ENCODE data around the gene ATOX1. TPM values are rescaled to one million over a fixed set of nuclear protein-coding genes. Genes with fewer than 3 reads are reported as not detected.

The ATOX1 gene
- total and polyA plus RNA-seq, 5 donors from 2014 or later: 19.6 to 98.3 (median 71.9) TPM

- peaks cover 15% of the 10 kb centered on the region for H3K36me3 Mint-ChIP-seq
- H3K27ac Mint-ChIP-seq: peak overlapping the region in 2 of 3 donors; percentile 74 to 90
- H3K4me1 Mint-ChIP-seq: peaks cover 21 to 53% (median 44%) of the 10 kb centered on the region in 4 donors
These were observed 8.3 kb downstream of the ATOX1 start for GRCh38 chr5:151750121-151750520.

GRCh38 chr5:151745071-151745705 lies 13.2 kb downstream of the ATOX1 start:
- peak overlapping the region; percentile 47 for H3K27ac ChIP-seq (ENCODE audit: insufficient read depth, low read length, poor library complexity, severe bottlenecking)
- H3K27ac Mint-ChIP-seq: peak overlapping the region; percentile 78 to 90 (median 86)

More at GRCh38 chr5:151750121-151750520, 8.3 kb downstream of the ATOX1 start:
- no peaks in the 10 kb centered on the region for H3K9me3 ChIP-seq (ENCODE audit: control insufficient read depth in 2 of 2, low read length in 2 of 2)
- ATAC-seq (ENCODE audit: low read depth in 2 of 2): no peak
- peak overlapping the region in 1 of 4 donors; percentile 46 for H3K4me3 Mint-ChIP-seq
- DNase-seq: no peak
- H3K4me1 ChIP-seq (ENCODE audit: control insufficient read depth, insufficient read depth, low read length, poor library complexity, severe bottlenecking): peaks cover 40% of the 10 kb centered on the region
- peaks cover 12% of the 10 kb centered on the region for H3K36me3 ChIP-seq (ENCODE audit: control insufficient read depth, insufficient read depth, low read length)
- H3K27me3 ChIP-seq (ENCODE audit: control insufficient read depth, insufficient read depth, low read length): no peaks in the 10 kb centered on the region
- peak overlapping the region; percentile 50 for H3K4me3 ChIP-seq (ENCODE audit: low read depth, low read length)
- H3K9me3 Mint-ChIP-seq: no peaks in the 10 kb centered on the region
- no peaks in the 10 kb centered on the region for H3K27me3 Mint-ChIP-seq
- peak overlapping the region; percentile 53 for H3K27ac ChIP-seq (ENCODE audit: insufficient read depth, low read length, poor library complexity, severe bottlenecking)

GRCh38 chr5:151743530-151743929 lies 14.9 kb downstream of the ATOX1 start:
- H3K4me3 Mint-ChIP-seq: no peak overlapping the region
- Histone ChIP-seq H3K27ac (ENCODE audit: insufficient read depth, low read length, poor library complexity, severe bottlenecking) (no peak overlapping the region), H3K9me3 (ENCODE audit: control insufficient read depth in 2 of 2, low read length in 2 of 2) (no peaks in the 10 kb centered on the region), H3K36me3 (ENCODE audit: control insufficient read depth, insufficient read depth, low read length) (peaks cover 22% of the 10 kb centered on the region), H3K4me1 (ENCODE audit: control insufficient read depth, insufficient read depth, low read length, poor library complexity, severe bottlenecking) (peaks cover 35% of the 10 kb centered on the region), H3K4me3 (ENCODE audit: low read depth, low read length) (no peak overlapping the region), H3K27me3 (ENCODE audit: control insufficient read depth, insufficient read depth, low read length) (no peaks in the 10 kb centered on the region)
- no peaks in the 10 kb centered on the region for H3K27me3 Mint-ChIP-seq
- DNase-seq (no peak), ATAC-seq (ENCODE audit: low read depth in 2 of 2) (no peak)
- H3K9me3 Mint-ChIP-seq: no peaks in the 10 kb centered on the region
- peaks cover 4 to 39% (median 29%) of the 10 kb centered on the region in 4 donors for H3K4me1 Mint-ChIP-seq
- H3K36me3 Mint-ChIP-seq: peaks cover 24% of the 10 kb centered on the region
- H3K27ac Mint-ChIP-seq: peak overlapping the region in 2 of 3 donors; percentile 2 to 74

More at GRCh38 chr5:151745071-151745705, 13.2 kb downstream of the ATOX1 start:
- ATAC-seq (ENCODE audit: low read depth in 2 of 2) (peak; percentile 48 to 52), DNase-seq (peak in 1 of 3 donors; percentile 54)
- Histone ChIP-seq H3K4me1 (ENCODE audit: control insufficient read depth, insufficient read depth, low read length, poor library complexity, severe bottlenecking) (peaks cover 48% of the 10 kb centered on the region), H3K27me3 (ENCODE audit: control insufficient read depth, insufficient read depth, low read length) (no peaks in the 10 kb centered on the region), H3K4me3 (ENCODE audit: low read depth, low read length) (no peak overlapping the region), H3K9me3 (ENCODE audit: control insufficient read depth in 2 of 2, low read length in 2 of 2) (no peaks in the 10 kb centered on the region), H3K36me3 (ENCODE audit: control insufficient read depth, insufficient read depth, low read length) (peaks cover 20% of the 10 kb centered on the region)
- Mint-ChIP-seq H3K36me3 (peaks cover 23% of the 10 kb centered on the region), H3K4me1 (peaks cover 9 to 45% (median 33%) of the 10 kb centered on the region in 4 donors), H3K27me3 (no peaks in the 10 kb centered on the region), H3K9me3 (no peaks in the 10 kb centered on the region), H3K4me3 (peak overlapping the region in 3 of 4 donors; percentile 8 to 79 (median 26))

- H3K36me3 Mint-ChIP-seq: peaks cover 26% of the 10 kb centered on the region
- ATAC-seq (ENCODE audit: low read depth in 2 of 2) (no peak), DNase-seq (no peak)
- H3K27me3 ChIP-seq (ENCODE audit: control insufficient read depth, insufficient read depth, low read length): no peaks in the 10 kb centered on the region
- peaks cover 4 to 39% (median 29%) of the 10 kb centered on the region in 4 donors for H3K4me1 Mint-ChIP-seq
- H3K9me3 ChIP-seq (ENCODE audit: control insufficient read depth in 2 of 2, low read length in 2 of 2): no peaks in the 10 kb centered on the region
- peaks cover 24% of the 10 kb centered on the region for H3K36me3 ChIP-seq (ENCODE audit: control insufficient read depth, insufficient read depth, low read length)
- H3K4me3 Mint-ChIP-seq: no peak overlapping the region
- peaks cover 35% of the 10 kb centered on the region for H3K4me1 ChIP-seq (ENCODE audit: control insufficient read depth, insufficient read depth, low read length, poor library complexity, severe bottlenecking)
- peak overlapping the region in 2 of 3 donors; percentile 2 to 75 for H3K27ac Mint-ChIP-seq
- no peak overlapping the region for H3K4me3 ChIP-seq (ENCODE audit: low read depth, low read length)
- H3K27me3 Mint-ChIP-seq: no peaks in the 10 kb centered on the region
- no peaks in the 10 kb centered on the region for H3K9me3 Mint-ChIP-seq
- H3K27ac ChIP-seq (ENCODE audit: insufficient read depth, low read length, poor library complexity, severe bottlenecking): no peak overlapping the region
These were observed 15.5 kb downstream of the ATOX1 start for GRCh38 chr5:151742870-151743294.

- H3K4me1 Mint-ChIP-seq: peaks cover 4 to 36% (median 26%) of the 10 kb centered on the region in 4 donors
- no peaks in the 10 kb centered on the region for H3K27me3 ChIP-seq (ENCODE audit: control insufficient read depth, insufficient read depth, low read length)
- peaks cover 24% of the 10 kb centered on the region for H3K36me3 ChIP-seq (ENCODE audit: control insufficient read depth, insufficient read depth, low read length)
- H3K9me3 ChIP-seq (ENCODE audit: control insufficient read depth in 2 of 2, low read length in 2 of 2): no peaks in the 10 kb centered on the region
- H3K9me3 Mint-ChIP-seq: no peaks in the 10 kb centered on the region
- peaks cover 30% of the 10 kb centered on the region for H3K4me1 ChIP-seq (ENCODE audit: control insufficient read depth, insufficient read depth, low read length, poor library complexity, severe bottlenecking)
- H3K4me3 Mint-ChIP-seq: no peak overlapping the region
- DNase-seq: no peak
- no peak overlapping the region for H3K4me3 ChIP-seq (ENCODE audit: low read depth, low read length)
- H3K27ac ChIP-seq (ENCODE audit: insufficient read depth, low read length, poor library complexity, severe bottlenecking): no peak overlapping the region
- H3K27me3 Mint-ChIP-seq: no peaks in the 10 kb centered on the region
- no peak overlapping the region for H3K27ac Mint-ChIP-seq
- peaks cover 31% of the 10 kb centered on the region for H3K36me3 Mint-ChIP-seq
- ATAC-seq (ENCODE audit: low read depth in 2 of 2): no peak
These were observed 16.6 kb downstream of the ATOX1 start for GRCh38 chr5:151741678-151742423.

- Histone ChIP-seq H3K9me3 (ENCODE audit: control insufficient read depth in 2 of 2, low read length in 2 of 2) (no peaks in the 10 kb centered on the region), H3K4me3 (ENCODE audit: low read depth, low read length) (no peak overlapping the region), H3K27ac (ENCODE audit: insufficient read depth, low read length, poor library complexity, severe bottlenecking) (no peak overlapping the region), H3K4me1 (ENCODE audit: control insufficient read depth, insufficient read depth, low read length, poor library complexity, severe bottlenecking) (peaks cover 21% of the 10 kb centered on the region), H3K27me3 (ENCODE audit: control insufficient read depth, insufficient read depth, low read length) (no peaks in the 10 kb centered on the region), H3K36me3 (ENCODE audit: control insufficient read depth, insufficient read depth, low read length) (peaks cover 21% of the 10 kb centered on the region)
- ATAC-seq (ENCODE audit: low read depth in 2 of 2): no peak
- Mint-ChIP-seq H3K4me1 (peaks cover 4 to 28% (median 20%) of the 10 kb centered on the region in 4 donors), H3K27me3 (no peaks in the 10 kb centered on the region), H3K4me3 (peak overlapping the region in 1 of 4 donors; percentile 7), H3K9me3 (no peaks in the 10 kb centered on the region), H3K27ac (peak overlapping the region in 2 of 3 donors; percentile 27 to 72), H3K36me3 (peaks cover 34% of the 10 kb centered on the region)
- DNase-seq: no peak
These were observed 17.5 kb downstream of the ATOX1 start for GRCh38 chr5:151740958-151741373.

GRCh38 chr5:151740336-151740942 lies 18.0 kb downstream of the ATOX1 start:
- ATAC-seq (ENCODE audit: low read depth in 2 of 2): peak; percentile 51
- Mint-ChIP-seq H3K4me1 (peaks cover 4 to 22% (median 16%) of the 10 kb centered on the region in 4 donors), H3K4me3 (peak overlapping the region in 1 of 4 donors; percentile 7), H3K9me3 (no peaks in the 10 kb centered on the region), H3K27me3 (no peaks in the 10 kb centered on the region), H3K36me3 (peaks cover 34% of the 10 kb centered on the region), H3K27ac (peak overlapping the region in 2 of 3 donors; percentile 27 to 72)
- DNase-seq: peak; percentile 33 to 72 (median 51)
- H3K27ac ChIP-seq (ENCODE audit: insufficient read depth, low read length, poor library complexity, severe bottlenecking): no peak overlapping the region
- no peaks in the 10 kb centered on the region for H3K9me3 ChIP-seq (ENCODE audit: control insufficient read depth in 2 of 2, low read length in 2 of 2)
- H3K36me3 ChIP-seq (ENCODE audit: control insufficient read depth, insufficient read depth, low read length): peaks cover 18% of the 10 kb centered on the region
- peaks cover 15% of the 10 kb centered on the region for H3K4me1 ChIP-seq (ENCODE audit: control insufficient read depth, insufficient read depth, low read length, poor library complexity, severe bottlenecking)
- no peaks in the 10 kb centered on the region for H3K27me3 ChIP-seq (ENCODE audit: control insufficient read depth, insufficient read depth, low read length)
- H3K4me3 ChIP-seq (ENCODE audit: low read depth, low read length): peak overlapping the region; percentile 18

Data from CD4-positive, CD25-positive, alpha-beta regulatory T cell (primary cell).